Measurements from ENCODE around the gene GDF7. TPM values are rescaled to one million over a fixed set of nuclear protein-coding genes. Genes with fewer than 3 reads are reported as not detected.

GDF7 gene
- total and polyA plus RNA-seq, 4 experiments from 2014 or later = 0.04 to 0.26 (median 0.21) TPM

GRCh38 chr2:20677301-20678085 lies 10.5 kb downstream of the GDF7 start:
- peaks cover 2 to 12% of the 10 kb centered on the region in 2 donors for H3K27me3 Mint-ChIP-seq
- H3K36me3 ChIP-seq (ENCODE audit: insufficient read depth, low read length) = no peaks in the 10 kb centered on the region
- H3K27me3 ChIP-seq (ENCODE audit: insufficient read depth, low read length) = peaks cover 6% of the 10 kb centered on the region
- ChIA-PET POLR2A (ENCODE audit: partially characterized antibody) (interaction anchor here (1.6 kb wide), 1 partner anchor 27 kb away, joined by 5 read pairs; the partner anchor contains the start of gene HS1BP3), CTCF (ENCODE audit: partially characterized antibody) (interaction anchor here (1.3 to 11.2 kb wide), 2 partner anchors 8 to 16 kb away, joined by 3 to 73 read pairs; no protein-coding TSS in a partner anchor)
- peaks cover 10 to 20% of the 10 kb centered on the region in 2 donors for H3K36me3 Mint-ChIP-seq
- H3K4me3 Mint-ChIP-seq = no peak overlapping the region
- H3K4me1 ChIP-seq (ENCODE audit: insufficient read depth, low read length) = no peaks in the 10 kb centered on the region
- no peak overlapping the region for H3K4me3 ChIP-seq (ENCODE audit: low read length in 2 of 2)
- peak overlapping the region in 4 of 7 donors; percentile 10 to 85 (median 42) for H3K27ac Mint-ChIP-seq
- DNase-seq = no peak
- no peaks in the 10 kb centered on the region for H3K9me3 Mint-ChIP-seq
- no peaks in the 10 kb centered on the region for H3K9me3 ChIP-seq (ENCODE audit: control insufficient read depth in 1 of 2, low read length in 2 of 2)
- intact Hi-C loops (cut with micrococcal nuclease) = no loop called here
- no peak overlapping the region for H3K27ac ChIP-seq (ENCODE audit: low read depth, low read length)
- H3K4me1 Mint-ChIP-seq = peaks cover 2 to 4% (median 4%) of the 10 kb centered on the region in 4 donors

- Histone ChIP-seq H3K27ac (ENCODE audit: low read depth, low read length) (no peak overlapping the region), H3K4me3 (ENCODE audit: low read length in 2 of 2) (no peak overlapping the region), H3K9me3 (ENCODE audit: control insufficient read depth in 1 of 2, low read length in 2 of 2) (no peaks in the 10 kb centered on the region), H3K36me3 (ENCODE audit: insufficient read depth, low read length) (no peaks in the 10 kb centered on the region), H3K4me1 (ENCODE audit: insufficient read depth, low read length) (no peaks in the 10 kb centered on the region), H3K27me3 (ENCODE audit: insufficient read depth, low read length) (peaks cover under 1% of the 10 kb centered on the region)
- no peaks in the 10 kb centered on the region for H3K9me3 Mint-ChIP-seq
- peaks cover 14 to 23% of the 10 kb centered on the region in 2 donors for H3K36me3 Mint-ChIP-seq
- CTCF ChIA-PET (ENCODE audit: partially characterized antibody) = interaction anchor here (11.2 kb wide), 1 partner anchor 17 kb away, joined by 73 read pairs; no protein-coding TSS in a partner anchor
- peaks cover 2 to 8% of the 10 kb centered on the region in 2 donors for H3K27me3 Mint-ChIP-seq
- H3K27ac Mint-ChIP-seq = peak overlapping the region in 2 of 7 donors; percentile 10 to 85
- no peak overlapping the region for H3K4me3 Mint-ChIP-seq
- DNase-seq = no peak
- POLR2A ChIA-PET (ENCODE audit: partially characterized antibody) = interaction anchor here (1.6 kb wide), 1 partner anchor 27 kb away, joined by 5 read pairs; the partner anchor contains the start of gene HS1BP3
- H3K4me1 Mint-ChIP-seq = peaks cover 3 to 9% (median 6%) of the 10 kb centered on the region in 4 donors
- intact Hi-C loops (cut with micrococcal nuclease) = no loop called here
Measured at GRCh38 chr2:20678086-20678395, 11.1 kb downstream of the GDF7 start.

GRCh38 chr2:20678780-20679179 lies 11.8 kb downstream of the GDF7 start:
- no peaks in the 10 kb centered on the region for H3K9me3 ChIP-seq (ENCODE audit: control insufficient read depth in 1 of 2, low read length in 2 of 2)
- H3K27me3 ChIP-seq (ENCODE audit: insufficient read depth, low read length) = no peaks in the 10 kb centered on the region
- peaks cover 0 to 5% of the 10 kb centered on the region in 2 donors for H3K27me3 Mint-ChIP-seq
- intact Hi-C loops (cut with micrococcal nuclease) = no loop called here
- H3K27ac ChIP-seq (ENCODE audit: low read depth, low read length) = no peak overlapping the region
- no peak overlapping the region for H3K27ac Mint-ChIP-seq
- CTCF ChIA-PET (ENCODE audit: partially characterized antibody) = interaction anchor here (11.2 kb wide), 1 partner anchor 17 kb away, joined by 73 read pairs; no protein-coding TSS in a partner anchor
- H3K4me1 ChIP-seq (ENCODE audit: insufficient read depth, low read length) = no peaks in the 10 kb centered on the region
- POLR2A ChIA-PET (ENCODE audit: partially characterized antibody) = interaction anchor here (1.6 kb wide), 1 partner anchor 28 kb away, joined by 5 read pairs; the partner anchor contains the start of gene HS1BP3
- H3K4me3 Mint-ChIP-seq = no peak overlapping the region
- H3K36me3 Mint-ChIP-seq = peaks cover 20 to 30% of the 10 kb centered on the region in 2 donors
- H3K4me1 Mint-ChIP-seq = peaks cover 3 to 16% (median 9%) of the 10 kb centered on the region in 4 donors
- H3K4me3 ChIP-seq (ENCODE audit: low read length in 2 of 2) = no peak overlapping the region
- DNase-seq = no peak
- H3K36me3 ChIP-seq (ENCODE audit: insufficient read depth, low read length) = no peaks in the 10 kb centered on the region
- H3K9me3 Mint-ChIP-seq = no peaks in the 10 kb centered on the region

GRCh38 chr2:20680744-20681375 lies 13.9 kb downstream of the GDF7 start:
- CTCF ChIA-PET (ENCODE audit: partially characterized antibody) = interaction anchor here (1.7 kb wide), 1 partner anchor 20 kb away, joined by 9 read pairs; no protein-coding TSS in a partner anchor
- no peak overlapping the region for H3K27ac Mint-ChIP-seq
- Histone ChIP-seq H3K27ac (ENCODE audit: low read depth, low read length) (no peak overlapping the region), H3K4me1 (ENCODE audit: insufficient read depth, low read length) (no peaks in the 10 kb centered on the region), H3K36me3 (ENCODE audit: insufficient read depth, low read length) (peaks cover 7% of the 10 kb centered on the region), H3K9me3 (ENCODE audit: control insufficient read depth in 1 of 2, low read length in 2 of 2) (no peaks in the 10 kb centered on the region), H3K4me3 (ENCODE audit: low read length in 2 of 2) (no peak overlapping the region), H3K27me3 (ENCODE audit: insufficient read depth, low read length) (no peaks in the 10 kb centered on the region)
- POLR2A ChIA-PET (ENCODE audit: partially characterized antibody) = no interaction called here
- peaks cover 33 to 44% of the 10 kb centered on the region in 2 donors for H3K36me3 Mint-ChIP-seq
- H3K27me3 Mint-ChIP-seq = no peaks in the 10 kb centered on the region
- H3K9me3 Mint-ChIP-seq = no peaks in the 10 kb centered on the region
- peaks cover 3 to 16% (median 10%) of the 10 kb centered on the region in 4 donors for H3K4me1 Mint-ChIP-seq
- intact Hi-C loops (cut with micrococcal nuclease) = no loop called here
- no peak for DNase-seq
- no peak overlapping the region for H3K4me3 Mint-ChIP-seq

GRCh38 chr2:20682167-20682920 lies 15.4 kb downstream of the GDF7 start:
- Histone ChIP-seq H3K4me1 (ENCODE audit: insufficient read depth, low read length) (no peaks in the 10 kb centered on the region), H3K9me3 (ENCODE audit: control insufficient read depth in 1 of 2, low read length in 2 of 2) (no peaks in the 10 kb centered on the region), H3K27ac (ENCODE audit: low read depth, low read length) (no peak overlapping the region), H3K4me3 (ENCODE audit: low read length in 2 of 2) (no peak overlapping the region), H3K36me3 (ENCODE audit: insufficient read depth, low read length) (peaks cover 7% of the 10 kb centered on the region), H3K27me3 (ENCODE audit: insufficient read depth, low read length) (no peaks in the 10 kb centered on the region)
- DNase-seq = no peak
- Mint-ChIP-seq H3K9me3 (no peaks in the 10 kb centered on the region), H3K36me3 (peaks cover 46 to 55% of the 10 kb centered on the region in 2 donors), H3K4me1 (peaks cover 0 to 16% (median 10%) of the 10 kb centered on the region in 4 donors), H3K27ac (peak overlapping the region in 4 of 7 donors; percentile 23 to 61 (median 48)), H3K4me3 (no peak overlapping the region), H3K27me3 (no peaks in the 10 kb centered on the region)
- intact Hi-C loops (cut with micrococcal nuclease) = no loop called here
- ChIA-PET CTCF (ENCODE audit: partially characterized antibody) (interaction anchor here (1.2 to 1.7 kb wide), 2 partner anchors 21 to 31 kb away, joined by 4 to 9 read pairs; no protein-coding TSS in a partner anchor), POLR2A (ENCODE audit: partially characterized antibody) (no interaction called here)

- H3K36me3 ChIP-seq (ENCODE audit: insufficient read depth, low read length) = peaks cover 7% of the 10 kb centered on the region
- H3K27me3 Mint-ChIP-seq = no peaks in the 10 kb centered on the region
- no peaks in the 10 kb centered on the region for H3K9me3 ChIP-seq (ENCODE audit: control insufficient read depth in 1 of 2, low read length in 2 of 2)
- peaks cover 0 to 2% (median 0%) of the 10 kb centered on the region in 8 donors for H3K9me3 Mint-ChIP-seq
- no peaks in the 10 kb centered on the region for H3K4me1 ChIP-seq (ENCODE audit: insufficient read depth, low read length)
- no peaks in the 10 kb centered on the region for H3K27me3 ChIP-seq (ENCODE audit: insufficient read depth, low read length)
- peaks cover 0 to 16% (median 10%) of the 10 kb centered on the region in 4 donors for H3K4me1 Mint-ChIP-seq
- no peak overlapping the region for H3K4me3 ChIP-seq (ENCODE audit: low read length in 2 of 2)
- ChIA-PET CTCF (ENCODE audit: partially characterized antibody) (no interaction called here), POLR2A (ENCODE audit: partially characterized antibody) (no interaction called here)
- no peak overlapping the region for H3K27ac ChIP-seq (ENCODE audit: low read depth, low read length)
- H3K27ac Mint-ChIP-seq = peak overlapping the region in 1 of 7 donors; percentile 56
- no peak for DNase-seq
- H3K36me3 Mint-ChIP-seq = peaks cover 65 to 74% of the 10 kb centered on the region in 2 donors
- intact Hi-C loops (cut with micrococcal nuclease) = no loop called here
- H3K4me3 Mint-ChIP-seq = no peak overlapping the region
Measured at GRCh38 chr2:20684581-20685063, 17.7 kb downstream of the GDF7 start.
